IPS-18a (cell line): Measurements from ENCODE around the gene THRAP3.
"Not testable (repeated sequence)": the region's sequence is repeated elsewhere in the genome, so short reads cannot be mapped to it uniquely, and the experiment has no call there.

Experiments
- H3K27ac ChIP-seq: one replicate; pipeline ENCODE4 v1.5.1; 2013; ENCODE audit warnings: low read length
- H3K27me3 ChIP-seq: one replicate; pipeline ENCODE4 v1.6.1; 2013; ENCODE audit warnings: mild to moderate bottlenecking, low read length; ENCODE audit not compliant: control insufficient read depth, insufficient read depth
- H3K36me3 ChIP-seq: one replicate; pipeline ENCODE4 v1.6.1; 2013; ENCODE audit warnings: low read depth, low read length; ENCODE audit not compliant: control insufficient read depth
- H3K4me1 ChIP-seq: one replicate; pipeline ENCODE4 v1.6.1; 2013; ENCODE audit warnings: low read depth, low read length; ENCODE audit not compliant: control insufficient read depth
- H3K4me3 ChIP-seq: one replicate; pipeline ENCODE4 v1.5.1; 2013; ENCODE audit warnings: low read length
- H3K9ac ChIP-seq: one replicate; pipeline ENCODE4 v1.6.1; 2013; ENCODE audit warnings: mild to moderate bottlenecking, low read length, moderate library complexity
- H3K9me3 ChIP-seq: one replicate; pipeline ENCODE4 v1.6.1; 2013; ENCODE audit warnings: low read depth, low read length; ENCODE audit not compliant: control insufficient read depth

The THRAP3 gene

DNA sequence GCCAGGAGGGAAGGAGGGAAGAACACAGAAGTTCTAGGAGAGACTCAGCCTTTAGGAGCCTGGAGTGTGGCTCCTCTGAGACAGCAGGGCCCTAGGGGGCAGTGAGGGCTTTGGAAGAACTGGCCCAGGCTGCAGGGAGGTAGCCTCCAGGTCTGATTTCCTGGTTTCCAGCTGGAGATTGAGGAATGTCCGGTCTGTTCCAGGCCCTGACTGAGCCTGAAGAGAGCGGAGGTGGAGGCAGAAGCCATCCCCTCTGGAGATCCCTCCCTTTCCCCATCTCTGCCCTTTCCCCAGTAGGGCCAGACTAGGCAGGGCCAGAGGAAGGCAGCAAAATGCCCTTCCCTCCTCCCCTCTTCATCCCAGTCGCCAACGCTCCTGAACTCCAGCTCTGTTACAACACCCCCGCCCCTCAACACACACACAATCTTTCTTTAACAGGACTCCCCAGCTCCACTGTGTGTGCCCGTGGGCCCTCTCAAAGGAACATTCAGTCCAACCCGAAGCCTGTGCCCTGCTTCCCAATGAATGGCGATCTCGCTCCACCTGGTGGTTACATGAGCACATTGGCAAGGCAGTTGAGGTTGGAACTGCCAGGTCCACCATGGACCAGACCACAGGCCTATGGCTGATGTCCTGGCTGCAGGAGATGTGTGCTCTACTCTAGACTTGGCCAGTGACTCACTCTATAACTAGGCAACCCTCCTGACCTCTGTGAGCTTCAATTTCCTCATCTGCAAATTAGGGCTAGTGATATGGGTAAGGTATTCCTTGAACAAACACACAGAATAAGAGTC, 36.2 kb upstream of the THRAP3 start:
- H3K4me3 ChIP-seq = no peak overlapping the region
- peaks cover 8% of the 10 kb centered on the region for H3K4me1 ChIP-seq
- no peaks in the 10 kb centered on the region for H3K9me3 ChIP-seq
- H3K9ac ChIP-seq = no peak overlapping the region
- no peaks in the 10 kb centered on the region for H3K36me3 ChIP-seq
- no peaks in the 10 kb centered on the region for H3K27me3 ChIP-seq
- H3K27ac ChIP-seq = no peak overlapping the region

DNA sequence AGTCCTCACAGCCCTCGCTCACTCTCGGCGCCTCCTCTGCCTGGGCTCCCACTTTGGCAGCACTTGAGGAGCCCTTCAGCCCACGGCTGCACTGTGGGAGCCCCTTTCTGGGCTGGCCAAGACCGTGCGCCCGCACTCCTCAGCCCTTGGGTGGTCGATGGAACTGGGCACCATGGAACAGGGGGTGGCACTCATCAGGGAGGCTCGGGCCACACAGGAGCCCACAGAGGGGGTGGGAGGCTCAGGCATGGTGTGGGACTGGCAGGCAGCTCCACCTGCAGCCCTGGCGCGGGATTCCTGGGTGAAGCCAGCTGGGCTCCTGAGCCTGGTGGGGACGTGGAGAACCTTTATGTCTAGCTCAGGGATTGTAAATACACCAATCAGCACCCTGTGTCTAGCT, 27.4 kb upstream of the THRAP3 start:
- H3K9ac ChIP-seq, H3K27ac ChIP-seq, H3K9me3 ChIP-seq, H3K27me3 ChIP-seq, H3K4me1 ChIP-seq, H3K4me3 ChIP-seq, H3K36me3 ChIP-seq: not testable (repeated sequence)

DNA sequence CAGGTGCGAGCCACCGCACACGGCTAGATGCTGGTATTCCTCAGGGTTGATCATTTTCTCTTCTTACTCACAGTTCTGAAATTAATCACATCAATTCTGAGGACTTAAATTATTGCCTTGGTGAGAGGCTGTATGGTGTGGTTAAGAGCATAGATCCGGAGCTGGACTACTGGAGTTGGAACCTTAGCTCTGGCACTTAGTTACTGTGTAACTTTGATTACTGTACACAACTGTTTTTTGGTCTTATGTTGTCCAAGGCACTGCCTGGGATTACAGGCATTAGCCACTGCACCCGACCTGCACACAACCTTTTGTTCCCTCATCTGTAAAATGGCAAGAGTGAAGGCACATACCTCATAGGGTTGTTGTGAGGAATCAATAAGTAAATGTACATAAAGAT, 25.6 kb upstream of the THRAP3 start:
- H3K36me3 ChIP-seq = no peaks in the 10 kb centered on the region
- H3K9ac ChIP-seq = no peak overlapping the region
- no peak overlapping the region for H3K27ac ChIP-seq
- no peaks in the 10 kb centered on the region for H3K4me1 ChIP-seq
- no peaks in the 10 kb centered on the region for H3K9me3 ChIP-seq
- H3K4me3 ChIP-seq = no peak overlapping the region
- H3K27me3 ChIP-seq = no peaks in the 10 kb centered on the region

DNA sequence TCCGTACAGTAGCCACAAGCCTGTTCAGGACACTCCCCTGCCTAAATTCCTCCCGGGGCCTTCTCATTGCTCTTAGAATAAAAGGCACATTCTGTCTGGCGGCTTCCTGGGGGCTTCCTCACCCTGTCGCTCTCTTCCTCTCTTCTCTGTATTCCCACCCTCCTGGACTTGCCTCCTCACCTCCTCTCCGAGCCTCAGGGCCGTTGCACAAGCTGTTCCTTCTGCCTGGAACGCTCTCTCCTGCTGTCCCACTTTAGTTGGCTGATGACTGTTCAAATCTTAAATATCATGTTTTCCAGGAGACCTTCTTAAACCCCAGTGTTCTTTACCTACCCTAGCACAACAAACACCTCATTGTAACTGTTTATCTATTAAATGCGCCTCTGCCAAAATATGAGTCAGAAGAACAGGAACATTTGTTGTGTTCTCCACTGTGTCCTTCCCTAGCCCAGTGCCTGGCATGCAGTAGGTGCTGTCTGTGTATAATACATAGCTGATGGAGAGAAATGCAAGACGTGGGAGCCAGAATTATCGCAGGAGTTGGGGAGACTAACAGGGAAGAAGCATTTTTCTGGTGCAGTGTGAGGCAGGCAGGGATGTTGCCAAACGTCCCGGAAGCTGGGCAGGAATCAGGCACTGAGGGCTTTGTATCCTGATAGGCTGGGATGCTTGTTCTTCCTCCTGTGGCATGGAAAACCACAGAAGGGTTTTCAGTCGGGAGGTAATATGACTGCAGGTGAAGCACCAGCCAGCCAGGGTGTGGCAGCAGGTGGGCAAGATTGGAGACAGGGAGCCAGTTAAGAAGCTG, 24.1 kb upstream of the THRAP3 start:
- H3K4me1 ChIP-seq = no peaks in the 10 kb centered on the region
- H3K4me3 ChIP-seq = no peak overlapping the region
- no peak overlapping the region for H3K27ac ChIP-seq
- no peak overlapping the region for H3K9ac ChIP-seq
- H3K27me3 ChIP-seq = no peaks in the 10 kb centered on the region
- no peaks in the 10 kb centered on the region for H3K9me3 ChIP-seq
- H3K36me3 ChIP-seq = no peaks in the 10 kb centered on the region

DNA sequence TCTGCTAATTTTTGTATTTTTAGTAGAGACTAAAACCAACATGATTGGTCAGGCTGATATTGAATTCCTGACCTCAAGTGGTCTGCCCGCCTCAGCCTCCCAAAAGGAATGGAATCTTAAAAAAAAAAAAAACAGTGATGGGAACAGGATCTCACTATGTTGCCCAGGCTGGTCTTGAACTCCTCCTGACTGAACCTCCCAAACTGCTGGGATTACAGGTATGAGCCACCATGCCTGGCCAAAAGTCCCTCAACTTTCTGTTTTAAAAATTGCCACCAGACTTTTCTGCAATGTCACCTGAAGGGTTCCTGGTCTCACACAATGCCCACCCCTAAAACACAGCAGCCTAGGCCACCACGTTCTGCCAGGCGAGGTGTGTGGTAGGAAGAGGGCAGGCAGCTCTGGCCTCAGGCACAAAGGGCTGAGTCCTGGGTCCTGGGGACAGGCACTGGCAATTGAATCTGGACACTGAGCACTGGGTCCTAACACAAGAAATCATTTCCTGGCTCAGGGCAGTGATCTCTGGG, 21.2 kb upstream of the THRAP3 start:
- Histone ChIP-seq H3K9me3 (no peaks in the 10 kb centered on the region), H3K4me3 (no peak overlapping the region), H3K36me3 (no peaks in the 10 kb centered on the region), H3K9ac (no peak overlapping the region), H3K4me1 (peaks cover 8% of the 10 kb centered on the region), H3K27me3 (no peaks in the 10 kb centered on the region), H3K27ac (no peak overlapping the region)

DNA sequence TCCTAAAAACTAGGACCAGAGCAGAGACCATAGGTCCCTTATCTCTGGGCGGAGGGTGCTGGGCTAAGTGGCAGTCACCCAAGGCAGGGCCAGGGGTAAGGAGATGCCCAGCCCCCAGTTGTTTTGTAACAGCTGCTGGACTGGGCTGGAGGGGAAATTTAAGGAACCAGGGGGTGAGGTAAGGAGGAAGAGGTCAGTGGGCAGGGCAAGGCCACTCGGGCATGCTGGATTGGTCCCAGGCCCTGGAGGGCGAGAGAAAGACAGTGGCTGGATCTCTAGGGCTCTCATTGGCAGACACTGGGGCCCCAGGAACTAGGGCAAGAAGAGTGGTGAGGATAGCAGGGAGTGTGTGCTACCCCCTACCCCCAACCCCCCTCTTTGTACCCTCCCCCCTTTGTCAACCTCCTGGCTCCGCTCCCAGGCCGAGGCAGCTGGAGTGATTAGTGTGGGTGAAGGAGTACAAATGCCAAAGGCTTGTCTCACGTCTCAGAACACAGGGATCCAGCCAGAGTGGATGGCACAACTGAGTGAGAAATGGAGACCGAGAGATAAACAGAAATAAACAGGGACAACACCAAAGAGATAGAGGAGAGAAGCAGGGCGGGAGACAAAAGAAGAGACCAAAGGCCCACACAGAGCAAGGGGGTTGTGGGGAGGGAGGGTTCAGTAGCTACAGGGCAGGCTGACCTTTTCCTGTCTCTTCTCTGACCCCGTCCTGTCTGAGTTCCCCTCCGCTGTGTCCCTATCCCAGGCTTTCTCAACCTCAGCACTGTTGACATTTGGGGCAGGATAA, 20.5 kb upstream of the THRAP3 start:
- no peaks in the 10 kb centered on the region for H3K9me3 ChIP-seq
- peaks cover 8% of the 10 kb centered on the region for H3K4me1 ChIP-seq
- H3K27me3 ChIP-seq = no peaks in the 10 kb centered on the region
- H3K36me3 ChIP-seq = no peaks in the 10 kb centered on the region
- H3K9ac ChIP-seq = no peak overlapping the region
- no peak overlapping the region for H3K27ac ChIP-seq
- H3K4me3 ChIP-seq = no peak overlapping the region

DNA sequence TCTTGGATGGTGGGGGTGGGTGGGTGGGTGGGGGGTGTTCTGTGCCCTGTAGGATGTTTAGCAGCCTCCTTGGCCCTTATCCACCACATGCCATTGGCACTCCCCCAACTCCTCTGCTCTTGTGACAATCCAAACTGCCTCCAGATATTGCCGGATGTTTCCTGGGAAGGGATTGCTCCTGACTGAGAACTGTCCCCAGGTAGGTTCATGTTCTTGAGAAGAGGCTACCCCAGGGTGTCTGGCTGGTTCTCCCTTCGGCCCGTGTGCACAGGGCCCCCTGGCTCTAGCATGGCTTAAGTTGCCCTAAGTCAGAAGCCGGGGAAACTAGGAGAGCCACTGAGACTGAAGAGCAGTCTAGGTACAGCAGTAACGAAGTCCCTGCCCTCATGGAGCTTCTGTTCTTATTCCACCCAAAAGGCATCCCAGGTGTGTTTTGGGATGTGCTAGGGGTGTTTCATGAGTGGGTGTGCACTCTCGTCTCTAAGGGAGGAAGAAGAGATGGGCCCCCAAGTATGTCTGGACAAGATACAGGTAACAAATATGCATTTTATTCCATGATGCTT, 19.8 kb upstream of the THRAP3 start:
- Histone ChIP-seq H3K27ac (no peak overlapping the region), H3K4me3 (no peak overlapping the region), H3K9ac (no peak overlapping the region), H3K27me3 (no peaks in the 10 kb centered on the region), H3K9me3 (no peaks in the 10 kb centered on the region), H3K4me1 (peaks cover 8% of the 10 kb centered on the region), H3K36me3 (no peaks in the 10 kb centered on the region)

DNA sequence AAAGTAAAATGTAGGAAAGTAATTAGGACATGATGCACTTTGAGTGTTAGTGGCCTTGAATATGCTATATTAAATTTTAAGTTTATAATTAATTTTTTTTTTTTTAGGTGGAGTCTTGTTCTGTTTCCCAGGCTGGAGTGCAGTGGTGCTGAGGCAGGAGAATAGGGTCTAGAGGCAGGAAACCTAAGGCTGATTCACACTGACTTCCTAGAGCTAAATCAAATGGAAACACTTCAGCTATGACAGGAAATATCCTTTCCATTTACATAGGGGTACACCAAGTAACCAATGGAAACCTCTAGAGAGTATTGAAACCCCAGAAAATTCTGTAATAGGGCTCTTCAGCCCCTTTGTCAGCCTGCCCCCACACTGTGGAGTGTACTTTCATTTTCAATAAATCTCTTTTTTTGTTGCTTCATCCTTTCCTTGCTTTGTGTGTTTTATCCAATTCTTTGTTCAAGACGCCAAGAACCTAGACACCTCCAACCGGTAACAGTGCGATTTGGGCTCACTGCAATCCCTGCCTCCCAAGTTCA, 17.9 kb upstream of the THRAP3 start:
- H3K9me3 ChIP-seq = no peaks in the 10 kb centered on the region
- no peak overlapping the region for H3K4me3 ChIP-seq

DNA sequence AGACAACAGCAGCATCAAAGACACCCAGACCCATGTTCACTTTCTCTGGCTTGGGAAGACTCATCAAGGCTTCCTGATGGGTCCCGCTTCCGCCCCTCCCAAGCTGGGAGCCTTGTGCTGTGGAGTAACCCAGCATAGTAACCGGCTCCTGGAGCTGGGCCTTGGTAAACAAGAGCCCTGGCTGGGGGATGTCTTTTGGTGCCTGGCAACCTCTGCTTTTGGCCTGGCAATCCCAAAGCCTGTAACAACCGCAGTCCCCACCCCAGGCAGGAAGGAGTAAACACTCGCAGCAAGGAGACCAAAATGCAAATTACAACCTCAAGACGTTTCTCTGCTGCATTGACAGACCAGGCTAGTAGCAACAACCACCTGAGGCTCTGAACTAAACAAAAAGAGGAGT, 16.9 kb upstream of the THRAP3 start:
- Histone ChIP-seq H3K27ac (no peak overlapping the region), H3K4me3 (no peak overlapping the region), H3K9ac (no peak overlapping the region), H3K4me1 (peaks cover 8% of the 10 kb centered on the region), H3K27me3 (no peaks in the 10 kb centered on the region), H3K36me3 (no peaks in the 10 kb centered on the region), H3K9me3 (no peaks in the 10 kb centered on the region)

More for the DNA sequence above, 17.9 kb upstream of the THRAP3 start:
- H3K36me3 ChIP-seq = no peaks in the 10 kb centered on the region
- no peaks in the 10 kb centered on the region for H3K27me3 ChIP-seq
- H3K4me1 ChIP-seq = peaks cover 8% of the 10 kb centered on the region
- H3K9ac ChIP-seq = no peak overlapping the region
- H3K27ac ChIP-seq = no peak overlapping the region

DNA sequence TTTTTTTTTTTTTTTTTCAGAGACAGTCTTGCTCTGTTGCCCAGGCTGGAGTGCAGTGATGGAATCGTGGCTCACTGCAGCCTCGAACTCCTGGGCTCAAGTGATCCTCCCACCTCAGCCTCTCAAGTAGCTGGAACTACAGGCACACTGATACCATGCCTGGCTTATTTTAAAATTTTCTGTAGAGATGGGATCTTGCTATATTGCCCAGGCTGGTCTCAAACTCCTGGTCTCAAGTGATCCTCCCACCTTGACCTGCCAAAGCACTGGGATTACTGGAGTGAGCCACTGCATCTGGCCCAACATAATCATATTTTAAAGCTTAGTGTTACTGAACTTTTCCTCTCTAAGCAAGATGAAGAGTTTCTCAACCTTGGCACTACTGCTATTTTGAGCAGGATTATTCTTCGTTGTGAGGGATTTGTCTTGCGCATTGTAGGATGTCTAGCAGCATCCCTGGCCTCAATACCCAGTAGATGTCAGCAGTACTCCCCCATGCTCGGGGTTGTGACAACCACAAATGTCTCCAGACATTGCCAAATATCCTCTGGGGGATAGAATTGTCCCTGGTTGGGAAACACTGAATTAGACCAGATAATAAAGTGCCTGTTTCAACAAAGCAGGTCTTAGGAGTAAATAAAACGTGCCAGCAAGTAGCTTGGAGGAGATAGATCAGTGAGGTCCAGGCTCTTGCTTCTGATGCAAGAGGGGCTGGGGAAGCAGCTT, 15.1 kb upstream of the THRAP3 start:
- Histone ChIP-seq H3K9ac (no peak overlapping the region), H3K27ac (no peak overlapping the region)

More for the DNA sequence above, 15.1 kb upstream of the THRAP3 start:
- H3K9me3 ChIP-seq = no peaks in the 10 kb centered on the region
- no peak overlapping the region for H3K4me3 ChIP-seq
- H3K36me3 ChIP-seq = no peaks in the 10 kb centered on the region
- H3K4me1 ChIP-seq = peaks cover 8% of the 10 kb centered on the region
- H3K27me3 ChIP-seq = no peaks in the 10 kb centered on the region
